ENCODE measurements around the gene DDOST.

DDOST gene

DNA sequence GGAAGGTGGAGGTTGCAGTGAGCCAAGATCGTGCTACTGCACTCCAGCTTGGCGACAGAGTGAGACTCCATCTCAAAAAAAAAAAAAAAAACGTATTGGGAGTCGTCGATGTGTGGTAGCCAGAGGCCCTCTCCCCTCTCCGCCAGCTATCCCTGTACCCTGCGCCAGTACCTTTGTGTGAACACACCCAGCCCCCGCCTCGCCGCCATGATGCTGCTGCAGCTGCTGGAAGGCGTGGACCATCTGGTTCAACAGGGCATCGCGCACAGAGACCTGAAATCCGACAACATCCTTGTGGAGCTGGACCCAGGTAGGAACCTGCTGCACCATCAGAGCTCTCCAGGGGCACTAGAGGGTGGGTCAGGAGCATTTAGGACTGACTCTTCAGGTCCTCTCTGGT is 15.8 kb downstream of the DDOST start:
- Mint-ChIP-seq H3K36me3 (ENCODE audit: low read depth) (peaks cover 21% of the 10 kb centered on the region), H3K4me3 (no peak overlapping the region), H3K9me3 (no peaks in the 10 kb centered on the region), H3K27me3 (ENCODE audit: low read depth, poor library complexity) (peaks cover 3% of the 10 kb centered on the region), H3K4me1 (no peaks in the 10 kb centered on the region), H3K27ac (no peak overlapping the region)
- no peak for DNase-seq
- TF ChIP-seq, protein P1, sequence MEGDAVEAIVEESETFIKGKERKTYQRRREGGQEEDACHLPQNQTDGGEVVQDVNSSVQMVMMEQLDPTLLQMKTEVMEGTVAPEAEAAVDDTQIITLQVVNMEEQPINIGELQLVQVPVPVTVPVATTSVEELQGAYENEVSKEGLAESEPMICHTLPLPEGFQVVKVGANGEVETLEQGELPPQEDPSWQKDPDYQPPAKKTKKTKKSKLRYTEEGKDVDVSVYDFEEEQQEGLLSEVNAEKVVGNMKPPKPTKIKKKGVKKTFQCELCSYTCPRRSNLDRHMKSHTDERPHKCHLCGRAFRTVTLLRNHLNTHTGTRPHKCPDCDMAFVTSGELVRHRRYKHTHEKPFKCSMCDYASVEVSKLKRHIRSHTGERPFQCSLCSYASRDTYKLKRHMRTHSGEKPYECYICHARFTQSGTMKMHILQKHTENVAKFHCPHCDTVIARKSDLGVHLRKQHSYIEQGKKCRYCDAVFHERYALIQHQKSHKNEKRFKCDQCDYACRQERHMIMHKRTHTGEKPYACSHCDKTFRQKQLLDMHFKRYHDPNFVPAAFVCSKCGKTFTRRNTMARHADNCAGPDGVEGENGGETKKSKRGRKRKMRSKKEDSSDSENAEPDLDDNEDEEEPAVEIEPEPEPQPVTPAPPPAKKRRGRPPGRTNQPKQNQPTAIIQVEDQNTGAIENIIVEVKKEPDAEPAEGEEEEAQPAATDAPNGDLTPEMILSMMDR (IDR thresholded peaks at IDR 0.05), result no peak

DNA sequence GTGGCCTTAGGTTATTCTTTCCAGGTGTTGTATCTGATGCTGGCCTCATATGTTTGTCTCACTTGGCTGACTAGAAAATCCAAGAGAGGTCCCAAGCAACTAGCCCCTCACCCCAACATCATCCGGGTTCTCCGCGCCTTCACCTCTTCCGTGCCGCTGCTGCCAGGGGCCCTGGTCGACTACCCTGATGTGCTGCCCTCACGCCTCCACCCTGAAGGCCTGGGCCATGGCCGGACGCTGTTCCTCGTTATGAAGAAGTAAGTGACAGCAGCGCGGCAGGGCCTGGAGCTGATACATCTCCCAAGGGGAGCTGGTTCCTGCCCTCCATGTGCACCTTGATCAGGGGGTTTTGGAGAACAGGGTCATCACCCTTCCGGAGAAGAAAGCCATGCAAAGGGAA is 16.8 kb downstream of the DDOST start:
- no peak for DNase-seq
- peaks cover 12% of the 10 kb centered on the region for H3K36me3 Mint-ChIP-seq (ENCODE audit: low read depth)
- TF ChIP-seq, protein P1 (IDR thresholded peaks at IDR 0.05), result no peak
- H3K4me1 Mint-ChIP-seq, result no peaks in the 10 kb centered on the region
- H3K27me3 Mint-ChIP-seq (ENCODE audit: low read depth, poor library complexity), result peaks cover 3% of the 10 kb centered on the region
- H3K9me3 Mint-ChIP-seq, result no peaks in the 10 kb centered on the region
- H3K27ac Mint-ChIP-seq, result no peak overlapping the region
- H3K4me3 Mint-ChIP-seq, result no peak overlapping the region

DNA sequence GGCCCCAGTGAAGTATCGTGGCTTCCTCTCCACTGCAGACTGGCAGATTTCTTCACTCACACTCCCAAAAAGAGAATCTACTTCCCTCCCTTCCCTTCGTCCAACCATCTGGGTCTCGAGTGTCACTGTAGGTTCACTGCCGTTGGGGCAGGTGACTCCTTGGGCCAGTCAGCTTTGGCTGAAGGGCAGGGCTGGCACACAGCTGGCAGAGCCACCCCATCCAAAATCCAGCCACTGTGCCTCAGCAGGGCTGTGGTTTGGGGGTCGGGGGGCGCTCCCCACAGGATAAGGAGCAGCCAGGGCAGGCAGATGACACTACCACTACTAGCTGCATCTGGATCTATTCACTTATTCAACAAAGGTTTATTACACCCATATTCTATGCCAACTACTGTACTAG is 18.1 kb downstream of the DDOST start:
- H3K27me3 Mint-ChIP-seq (ENCODE audit: low read depth, poor library complexity), result peaks cover 3% of the 10 kb centered on the region
- TF ChIP-seq, protein P1 (IDR thresholded peaks at IDR 0.05), result no peak

DNA sequence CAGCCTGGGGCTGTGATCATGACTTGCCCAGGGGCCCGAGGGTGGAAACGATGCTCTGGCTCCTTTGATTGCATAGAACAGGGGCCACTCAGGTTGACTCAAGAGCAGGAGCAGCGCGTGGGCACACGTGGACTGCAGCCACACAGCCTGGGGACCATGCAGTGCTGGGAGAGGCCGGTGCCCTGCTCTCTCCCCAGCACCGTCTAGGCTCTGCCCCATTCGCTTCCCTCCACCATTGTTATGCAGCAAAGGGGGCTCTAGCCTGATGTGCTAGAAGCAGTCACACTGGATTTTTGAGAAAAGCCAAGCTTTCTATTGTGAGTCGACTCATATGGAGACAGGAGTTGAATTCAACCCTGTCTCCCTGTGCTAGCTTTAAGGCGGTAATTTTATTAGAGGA is 19.2 kb downstream of the DDOST start:
- TF ChIP-seq, protein P1 (IDR thresholded peaks at IDR 0.05), result no peak
- Mint-ChIP-seq H3K9me3 (no peaks in the 10 kb centered on the region), H3K4me3 (no peak overlapping the region), H3K4me1 (no peaks in the 10 kb centered on the region), H3K27me3 (ENCODE audit: low read depth, poor library complexity) (peaks cover 4% of the 10 kb centered on the region), H3K36me3 (ENCODE audit: low read depth) (peaks cover 7% of the 10 kb centered on the region), H3K27ac (no peak overlapping the region)
- no peak for DNase-seq

More for the DNA sequence above, 18.1 kb downstream of the DDOST start:
- DNase-seq, result no peak
- Mint-ChIP-seq H3K4me3 (no peak overlapping the region), H3K9me3 (no peaks in the 10 kb centered on the region), H3K27ac (no peak overlapping the region), H3K4me1 (no peaks in the 10 kb centered on the region), H3K36me3 (ENCODE audit: low read depth) (peaks cover 7% of the 10 kb centered on the region)

DNA sequence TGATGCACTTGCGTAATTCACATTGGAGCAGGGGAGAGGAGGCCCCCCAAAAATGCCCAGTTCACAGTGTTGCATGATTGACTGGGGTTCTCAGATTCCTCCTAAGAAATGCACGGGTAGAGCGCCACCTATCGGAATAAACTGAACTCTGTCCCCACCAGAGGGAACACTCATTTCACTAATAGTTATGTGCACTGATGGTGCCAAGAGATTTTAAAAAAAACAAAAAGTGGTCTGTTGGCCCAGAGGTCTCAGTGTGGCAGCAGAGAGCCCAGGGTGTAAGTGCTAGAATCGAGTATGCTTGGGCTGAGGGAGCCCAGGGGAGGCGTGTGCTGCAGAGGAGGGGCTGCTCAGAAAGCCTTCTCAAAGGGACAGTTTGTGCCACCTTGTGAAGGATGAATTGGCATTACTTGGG is 21.0 kb downstream of the DDOST start:
- peak; percentile 61 for DNase-seq
- H3K27ac Mint-ChIP-seq, result no peak overlapping the region
- no peak overlapping the region for H3K4me3 Mint-ChIP-seq
- peaks cover 11% of the 10 kb centered on the region for H3K27me3 Mint-ChIP-seq (ENCODE audit: low read depth, poor library complexity)
- no peaks in the 10 kb centered on the region for H3K9me3 Mint-ChIP-seq
- H3K4me1 Mint-ChIP-seq, result no peaks in the 10 kb centered on the region
- H3K36me3 Mint-ChIP-seq (ENCODE audit: low read depth), result peaks cover 7% of the 10 kb centered on the region
- TF ChIP-seq, protein P1 (IDR thresholded peaks at IDR 0.05), result peak; percentile 88

DNA sequence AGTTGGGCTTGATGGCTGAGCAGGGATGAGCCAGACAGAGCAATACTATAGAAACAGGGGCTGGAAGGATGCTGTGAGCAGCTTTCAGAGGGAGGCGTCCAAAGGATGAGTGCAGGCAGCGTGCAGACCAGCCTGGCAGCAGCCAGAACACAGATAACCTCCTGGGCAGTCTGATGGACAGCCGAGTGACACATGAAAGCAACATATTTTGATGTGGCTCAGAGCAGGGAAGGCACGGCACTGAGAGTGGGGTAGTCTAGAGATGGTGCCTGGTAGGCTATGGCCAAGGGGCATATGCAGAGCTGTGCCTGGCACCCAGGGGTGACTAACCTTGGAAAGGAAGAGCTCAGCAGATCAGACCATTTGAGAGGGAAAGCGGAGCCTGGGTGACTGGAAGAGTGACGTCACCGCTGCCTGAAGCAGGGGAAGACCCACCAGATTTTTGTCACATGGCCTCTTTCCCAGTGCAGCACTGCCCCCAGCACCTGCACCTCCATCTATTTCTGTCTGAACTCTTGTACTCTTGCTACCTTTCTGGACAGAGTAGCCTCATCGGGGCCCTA is 24.3 kb downstream of the DDOST start:
- Mint-ChIP-seq H3K27ac (no peak overlapping the region), H3K36me3 (ENCODE audit: low read depth) (peaks cover 7% of the 10 kb centered on the region), H3K4me1 (peaks cover 11% of the 10 kb centered on the region), H3K9me3 (no peaks in the 10 kb centered on the region), H3K4me3 (no peak overlapping the region), H3K27me3 (ENCODE audit: low read depth, poor library complexity) (peaks cover 8% of the 10 kb centered on the region)
- no peak for DNase-seq
- TF ChIP-seq, protein P1 (IDR thresholded peaks at IDR 0.05), result no peak

All from nephron progenitor cell (in vitro differentiated cells).